ENCODE measurements around the gene MACROD2.

The MACROD2 gene

DNA sequence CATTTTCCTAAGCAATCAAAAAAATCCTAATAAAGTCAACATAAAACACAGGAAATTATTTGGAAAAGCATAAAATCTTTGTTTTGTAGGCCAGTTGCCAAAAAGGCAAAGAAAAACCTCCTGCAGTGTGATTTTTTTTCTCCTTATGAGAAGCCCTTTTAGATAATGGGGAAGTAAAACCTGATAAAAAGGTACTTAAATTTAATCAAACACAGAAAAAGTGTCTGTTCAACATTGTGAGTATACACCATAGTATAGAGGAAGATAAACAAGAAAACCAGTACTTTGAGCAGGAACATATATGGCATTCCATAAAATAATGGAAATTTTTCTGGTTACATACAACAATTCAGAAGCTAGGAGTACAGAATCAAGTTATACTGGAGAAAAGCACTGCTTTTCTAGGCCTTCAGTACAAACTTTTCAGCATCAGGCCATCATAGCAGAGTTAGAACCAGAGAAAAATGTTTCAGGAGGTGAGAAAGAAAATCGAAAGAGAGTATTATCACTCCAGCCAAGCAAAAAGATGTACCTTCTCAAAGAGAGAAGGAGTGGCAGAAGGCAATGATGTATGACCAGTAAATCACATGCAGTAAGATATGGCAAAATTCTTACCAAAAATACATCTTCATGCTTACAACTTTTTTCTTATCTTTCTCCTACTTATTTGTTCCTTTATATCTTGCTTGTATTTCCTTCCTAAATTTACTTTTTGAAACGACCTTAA, 2083.0 kb downstream of the MACROD2 start:
- DNase-seq: no peak

DNA sequence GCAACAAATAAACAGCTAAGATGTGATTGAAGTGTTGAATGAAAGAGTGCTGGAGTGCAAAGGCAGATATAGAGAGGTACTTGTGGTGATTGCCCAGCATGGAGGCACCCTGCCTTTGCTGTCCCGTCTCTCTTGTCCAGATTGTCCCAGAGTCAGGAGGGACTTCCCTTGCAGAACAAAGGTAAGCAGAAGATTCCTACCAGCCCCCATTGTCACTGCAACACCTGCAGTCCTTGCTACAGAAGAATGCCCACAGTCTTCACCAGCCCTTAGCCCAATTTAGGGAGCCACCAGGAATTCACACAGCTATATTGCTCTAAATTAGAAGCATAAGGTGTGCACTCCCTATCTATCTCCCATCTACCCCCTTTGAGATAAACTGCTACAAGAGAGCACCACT, 2086.1 kb downstream of the MACROD2 start:
- no peak for DNase-seq

DNA sequence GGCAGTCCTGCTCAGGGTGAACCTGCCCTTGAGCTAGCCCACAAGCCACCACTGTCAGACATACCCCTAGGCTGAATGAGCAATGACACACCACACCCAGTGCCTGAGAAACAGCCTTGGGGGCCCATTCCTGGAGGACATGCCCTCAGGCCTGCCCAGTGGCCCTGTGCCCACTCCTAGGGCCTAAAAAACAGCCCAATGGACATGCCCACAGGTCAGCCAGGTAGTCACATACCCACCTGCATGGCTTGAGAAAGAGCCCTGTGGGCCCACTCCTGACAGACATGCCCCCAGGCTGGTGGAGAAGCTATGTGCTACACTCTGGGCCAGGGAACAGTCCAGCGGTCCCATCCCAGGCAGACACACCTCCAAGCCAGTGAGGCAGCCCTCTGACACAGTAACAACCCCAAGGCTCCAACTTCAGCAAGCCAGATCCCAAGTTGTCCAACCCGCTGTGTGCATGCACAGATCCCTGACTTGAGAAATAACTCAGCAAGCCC, 2086.8 kb downstream of the MACROD2 start:
- DNase-seq: no peak

DNA sequence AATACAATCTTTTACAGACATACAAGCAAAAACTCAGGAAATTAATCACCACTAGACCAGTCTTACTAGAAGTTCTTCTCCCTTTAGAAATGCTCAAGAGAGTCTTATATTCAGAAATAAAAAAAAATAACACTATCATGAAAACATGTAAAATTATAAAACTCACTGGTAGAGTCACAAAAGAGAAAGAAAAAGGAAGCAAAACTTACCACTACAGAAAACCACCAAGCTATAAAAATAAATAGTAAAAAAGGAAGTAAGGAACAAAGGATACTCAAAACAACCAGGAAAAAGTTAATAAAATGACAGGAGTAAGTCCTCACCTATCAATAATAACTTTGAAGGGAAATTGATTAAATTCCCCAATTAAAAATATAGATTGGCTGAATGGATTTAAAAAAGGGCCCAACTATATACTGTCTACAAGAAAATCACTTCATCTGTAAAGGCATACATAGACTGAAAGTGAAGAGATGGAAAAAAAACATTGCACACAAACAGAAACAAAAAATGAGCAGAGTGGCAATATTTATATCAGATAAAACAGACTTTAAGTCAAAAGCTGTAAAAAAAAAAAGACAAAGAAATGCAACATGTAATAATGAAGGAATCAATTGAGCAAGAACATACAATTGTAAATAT, 2088.4 kb downstream of the MACROD2 start:
- DNase-seq: no peak

DNA sequence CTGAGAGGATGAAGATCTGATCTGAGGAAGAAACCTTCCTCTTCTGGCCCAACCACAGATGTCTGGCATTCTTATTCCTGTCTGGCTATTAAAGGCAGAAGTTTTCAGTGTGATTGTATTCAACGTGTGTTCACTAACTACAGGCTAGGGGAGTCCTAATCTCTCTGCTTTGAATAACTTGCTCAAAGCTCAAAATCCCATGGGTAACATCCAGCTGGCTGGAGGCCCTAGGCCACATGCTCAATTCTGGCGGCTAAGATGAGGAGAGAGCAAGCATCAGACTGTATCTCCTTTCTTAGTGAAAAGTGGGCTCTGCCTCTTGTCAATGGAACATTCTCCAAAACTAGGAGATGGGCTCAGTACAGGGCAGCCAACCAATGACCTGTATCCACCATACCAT, 2099.9 kb downstream of the MACROD2 start:
- no peak for DNase-seq

DNA sequence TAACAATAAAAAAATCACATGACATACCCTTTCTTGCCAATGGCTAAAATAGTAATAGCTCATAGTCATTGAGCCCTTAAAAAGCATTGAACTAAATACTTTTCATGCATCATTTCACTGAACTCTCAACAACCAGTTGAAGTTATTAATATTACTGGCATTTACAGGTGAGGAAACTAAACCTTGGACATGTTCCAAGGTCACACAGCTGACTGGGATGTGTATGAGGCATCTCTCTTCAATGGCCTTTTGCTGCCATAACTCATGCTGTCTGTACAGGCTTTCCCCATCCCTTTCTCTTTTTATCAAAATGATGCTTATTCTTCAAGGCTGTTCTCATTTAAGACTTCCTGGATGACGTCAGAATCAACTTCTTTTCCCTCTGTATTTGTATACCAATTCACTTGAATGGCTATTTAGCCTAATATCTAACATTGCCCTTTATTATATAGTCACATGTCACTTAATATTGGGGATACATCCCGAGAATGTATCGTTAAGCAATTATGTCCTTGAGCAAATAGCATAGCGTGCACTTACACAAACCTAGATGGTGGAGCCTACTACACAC, 2101.5 kb downstream of the MACROD2 start:
- no peak for DNase-seq

DNA sequence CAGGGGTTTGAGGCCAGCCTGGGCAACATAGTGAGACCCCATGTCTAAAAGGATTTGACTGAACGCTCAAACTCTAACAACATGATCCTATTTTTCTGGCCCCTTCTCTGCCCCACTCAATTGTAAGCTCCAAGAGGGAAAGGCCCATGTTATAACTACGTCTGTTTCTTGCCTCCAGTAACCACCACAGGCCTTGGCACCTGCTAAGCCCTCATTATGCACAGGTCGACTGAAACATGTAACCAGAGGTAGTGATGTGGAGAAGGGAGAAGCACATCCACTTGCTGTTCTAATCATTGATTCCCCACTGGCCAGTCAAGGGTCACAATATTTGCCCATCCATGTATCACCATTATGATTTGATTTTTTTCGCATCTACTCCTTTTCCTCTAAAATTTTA, 2102.5 kb downstream of the MACROD2 start:
- DNase-seq: no peak

DNA sequence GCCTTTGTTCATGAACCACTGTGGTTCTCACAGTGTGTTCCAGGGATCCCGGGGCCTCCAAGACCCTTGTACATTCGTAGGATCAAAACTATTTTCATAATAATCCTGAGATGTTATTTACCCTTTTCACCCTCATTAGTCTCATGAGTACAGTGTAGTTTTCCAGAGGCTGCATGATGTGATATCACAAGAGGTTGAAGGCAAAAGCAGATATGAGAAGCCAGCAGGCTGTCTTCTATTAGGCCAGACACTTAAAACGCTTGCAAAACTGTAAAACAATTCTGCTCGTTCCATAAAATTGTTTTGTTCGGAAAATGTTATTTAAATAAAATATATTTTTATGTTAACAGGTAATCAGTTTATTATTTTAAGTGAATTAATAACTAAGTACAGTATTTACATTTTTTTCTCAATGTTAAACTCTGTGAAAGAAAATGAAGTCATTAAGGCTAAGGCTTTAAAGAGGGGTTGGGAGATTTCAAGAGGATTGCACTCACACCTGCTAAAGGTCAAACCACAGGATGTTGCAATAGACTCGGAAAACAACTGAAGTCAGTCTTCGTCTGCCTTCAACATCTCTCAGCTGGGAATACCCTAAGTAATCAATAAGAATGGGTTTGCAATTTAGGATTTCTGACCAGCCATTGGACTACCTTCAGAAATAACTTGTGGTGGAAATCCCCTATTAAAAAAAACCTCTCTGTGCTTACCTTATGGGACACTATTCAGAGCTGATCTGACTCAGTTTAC, 2103.7 kb downstream of the MACROD2 start:
- no peak for DNase-seq

DNA sequence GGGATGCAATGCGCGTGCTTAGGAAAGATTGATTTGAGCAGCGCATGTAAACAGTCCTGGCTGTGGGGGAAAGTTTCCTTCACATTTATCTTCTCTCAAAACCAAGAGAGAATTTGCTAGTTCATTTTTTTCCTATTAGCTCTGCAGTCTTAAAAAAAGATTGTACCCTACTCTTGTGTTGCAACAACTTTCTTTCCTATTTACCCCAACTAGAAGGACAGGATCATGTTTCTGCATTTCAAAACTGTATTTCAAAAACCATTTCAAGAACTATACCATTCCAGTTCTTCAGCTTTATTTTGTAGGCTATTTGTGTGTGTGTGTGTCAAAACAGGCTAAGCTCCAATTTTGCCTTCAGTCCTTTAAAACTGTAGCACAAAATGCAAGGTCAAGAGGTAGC, 2104.8 kb downstream of the MACROD2 start:
- no peak for DNase-seq

DNA sequence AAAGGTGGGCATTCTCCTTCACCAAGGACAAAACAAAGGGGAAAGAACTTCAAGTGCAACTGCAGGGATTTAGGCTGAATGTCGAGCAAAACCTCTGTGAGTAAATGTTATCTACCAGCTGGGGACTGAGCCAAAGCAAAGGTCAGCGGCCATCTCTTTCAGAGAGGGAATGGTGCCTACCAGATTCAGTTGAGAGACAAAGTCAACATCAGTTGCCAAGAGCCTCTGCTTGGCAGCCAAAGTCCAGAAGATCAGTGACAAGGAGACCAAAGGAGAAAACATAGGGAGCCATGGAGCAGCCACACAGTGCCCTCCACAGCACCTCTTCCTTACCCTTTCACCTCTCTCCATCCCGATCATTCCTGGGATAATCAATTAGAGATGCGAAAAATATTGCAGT, 2105.5 kb downstream of the MACROD2 start:
- no peak for DNase-seq
